ENCODE measurements around the gene TXNDC11.

- TF ChIP-seq POLR2A (IDR thresholded peaks at IDR 0.05) = no peak
- no peak for TF ChIP-seq CTCF (IDR thresholded peaks at IDR 0.05)
- TF ChIP-seq POLR2AphosphoS5 (IDR thresholded peaks at IDR 0.05; ENCODE audit: insufficient read depth in 1 of 2, low read depth in 1 of 2) = no peak
Observed at GRCh38 chr16:11637320-11637719, 105.3 kb downstream of the TXNDC11 start.

Data from vagina (tissue), 2 donors.